HEK293 (cell line): ENCODE measurements around the gene SOWAHA.

ENCODE experiments used
- CTCF ChIA-PET: fragments of 350-600 bp; formaldehyde crosslinking; extraction: SDS; loops from one replicate; lab custom pipeline; 2021; ENCODE audit warnings: antibody characterized with exemption; lab: Yijun Ruan, JAX
- POLR2A ChIA-PET: fragments of 300-600 bp; formaldehyde crosslinking; extraction: SDS; loops from one replicate; lab custom pipeline; 2020; ENCODE audit warnings: antibody characterized with exemption, inconsistent platforms; lab: Yijun Ruan, JAX
- H3K27ac ChIP-seq: fragments of 200-500 bp; sonication (Bioruptor generic); 2 replicates; pipeline ENCODE4 v1.5.1; 2014; ENCODE audit warnings: low read depth, low read length, control low read depth, inconsistent platforms; ENCODE audit errors: extremely low read depth
- H3K36me3 ChIP-seq, 2 experiments: fragments of 200-500 bp in 1 of 2; sonication (Bioruptor generic) in 1 of 2; 1 replicate in 1 of 2; 2 replicates in 1 of 2; pipeline ENCODE4 v1.5.1; 2014 to 2017; ENCODE audit warnings: inconsistent platforms in 2 of 2, low read length in 2 of 2; ENCODE audit not compliant: control insufficient read depth in 2 of 2, insufficient read depth in 1 of 2
- H3K4me1 ChIP-seq: fragments of 200-500 bp; sonication (Bioruptor generic); 2 replicates; pipeline ENCODE4 v1.5.1; 2014; ENCODE audit warnings: mild to moderate bottlenecking, low read length, inconsistent platforms; ENCODE audit not compliant: control insufficient read depth, insufficient read depth
- H3K4me3 ChIP-seq: 2 replicates; pipeline ENCODE4 v1.5.1; 2011; ENCODE audit warnings: low read depth, mild to moderate bottlenecking, control low read depth, low read length, moderate library complexity
- H3K9me3 ChIP-seq: fragments of 200-500 bp; sonication (Bioruptor generic); 2 replicates; pipeline ENCODE4 v1.5.1; 2014; ENCODE audit warnings: low read depth, low read length, inconsistent platforms; ENCODE audit not compliant: control insufficient read depth, insufficient read depth
- IKZF3 ChIP-seq: fragments of 450-650 bp; IDR thresholded peaks from 2 replicates; pipeline ENCODE4 v1.5.0; 2018; ENCODE audit warnings: missing biosample characterization, mild to moderate bottlenecking, missing genetic modification characterization, moderate library complexity
- KLF1 ChIP-seq: fragments of 450-650 bp; formaldehyde crosslinking; IDR thresholded peaks from 2 replicates; pipeline ENCODE4 v1.5.1; 2016; ENCODE audit warnings: missing biosample characterization, missing genetic modification characterization
- MZF1 ChIP-seq: fragments of 450-650 bp; formaldehyde crosslinking; IDR thresholded peaks from 2 replicates; pipeline ENCODE4 v1.5.1; 2017; ENCODE audit warnings: missing biosample characterization, missing genetic modification characterization, borderline replicate concordance
- OSR2 ChIP-seq: fragments of 450-650 bp; formaldehyde crosslinking; IDR thresholded peaks from 2 replicates; pipeline ENCODE4 v1.5.1; 2016; ENCODE audit warnings: missing biosample characterization, missing genetic modification characterization
- OVOL3 ChIP-seq: fragments of 450-650 bp; formaldehyde crosslinking; IDR thresholded peaks from 2 replicates; pipeline ENCODE4 v1.5.1; 2016; ENCODE audit warnings: missing biosample characterization, missing genetic modification characterization
- PRDM2 ChIP-seq: fragments of 450-650 bp; formaldehyde crosslinking; IDR thresholded peaks from 2 replicates; pipeline ENCODE4 v1.5.1; 2016; ENCODE audit warnings: missing biosample characterization, missing genetic modification characterization, borderline replicate concordance
- REPIN1 ChIP-seq: fragments of 450-650 bp; formaldehyde crosslinking; IDR thresholded peaks from 2 replicates; pipeline ENCODE4 v1.5.1; 2017; ENCODE audit warnings: missing biosample characterization, missing genetic modification characterization, low read depth
- SP3 ChIP-seq: fragments of 450-650 bp; formaldehyde crosslinking; IDR thresholded peaks from 2 replicates; pipeline ENCODE4 v1.5.1; 2016; ENCODE audit warnings: missing biosample characterization, missing genetic modification characterization
- YY1 ChIP-seq: fragments of 450-650 bp; formaldehyde crosslinking; IDR thresholded peaks from 2 replicates; pipeline ENCODE4 v1.5.1; 2018; ENCODE audit warnings: missing biosample characterization, missing genetic modification characterization
- YY2 ChIP-seq: fragments of 450-650 bp; formaldehyde crosslinking; IDR thresholded peaks from 2 replicates; pipeline ENCODE4 v1.5.1; 2016; ENCODE audit warnings: missing biosample characterization, missing genetic modification characterization
- ZBTB26 ChIP-seq: fragments of 450-650 bp; formaldehyde crosslinking; optimal IDR thresholded peaks from 2 replicates; pipeline ENCODE3; 2016; ENCODE audit warnings: missing biosample characterization, mild to moderate bottlenecking, missing genetic modification characterization
- ZBTB49 ChIP-seq: fragments of 450-650 bp; formaldehyde crosslinking; IDR thresholded peaks from 2 replicates; pipeline ENCODE4 v1.5.1; 2016; ENCODE audit warnings: missing biosample characterization, missing genetic modification characterization, low read depth
- ZNF138 ChIP-seq: fragments of 450-650 bp; formaldehyde crosslinking; IDR thresholded peaks from 2 replicates; pipeline ENCODE4 v1.5.1; 2016; ENCODE audit warnings: missing biosample characterization, missing genetic modification characterization, borderline replicate concordance
- ZNF16 ChIP-seq: fragments of 450-650 bp; formaldehyde crosslinking; IDR thresholded peaks from 2 replicates; pipeline ENCODE4 v1.5.1; 2016; ENCODE audit warnings: low read depth, missing biosample characterization, missing genetic modification characterization
- ZNF2 ChIP-seq: fragments of 450-650 bp; formaldehyde crosslinking; IDR thresholded peaks from 2 replicates; pipeline ENCODE4 v1.5.1; 2016; ENCODE audit warnings: missing biosample characterization, missing genetic modification characterization
- ZNF449 ChIP-seq: fragments of 450-650 bp; formaldehyde crosslinking; IDR thresholded peaks from 2 replicates; pipeline ENCODE4 v1.5.1; 2017; ENCODE audit warnings: missing biosample characterization, mild to moderate bottlenecking, missing genetic modification characterization, moderate library complexity
- ZNF639 ChIP-seq: fragments of 450-650 bp; formaldehyde crosslinking; IDR thresholded peaks from 2 replicates; pipeline ENCODE4 v1.5.1; 2016; ENCODE audit warnings: missing biosample characterization, missing genetic modification characterization
- ZNF654 ChIP-seq: fragments of 450-650 bp; formaldehyde crosslinking; IDR thresholded peaks from 2 replicates; pipeline ENCODE4 v1.5.1; 2016; ENCODE audit warnings: low read depth, missing biosample characterization, missing genetic modification characterization

Gene SOWAHA

GRCh38 chr5:132853323-132853722, 40.2 kb downstream of the SOWAHA start:
- Histone ChIP-seq H3K9me3 (no peaks in the 10 kb centered on the region), H3K27ac (no peak overlapping the region), H3K36me3 (no peaks in the 10 kb centered on the region), H3K4me3 (no peak overlapping the region), H3K4me1 (no peaks in the 10 kb centered on the region)
- no peak for TF ChIP-seq ZNF138 (tag by site-specific recombination)
- TF ChIP-seq REPIN1: no peak
- TF ChIP-seq ZNF16: no peak
- no peak for TF ChIP-seq KLF1
- TF ChIP-seq PRDM2 (tag by site-specific recombination): no peak
- TF ChIP-seq ZBTB49 (tag by site-specific recombination): no peak
- TF ChIP-seq MZF1: no peak
- TF ChIP-seq ZBTB26 (tag by site-specific recombination): no peak
- TF ChIP-seq OSR2 (tag by site-specific recombination): no peak
- no peak for TF ChIP-seq YY1 (tag by site-specific recombination)
- TF ChIP-seq ZNF2: no peak
- no peak for TF ChIP-seq ZNF449 (tag by site-specific recombination)
- TF ChIP-seq IKZF3 (tag by site-specific recombination): no peak
- no peak for TF ChIP-seq SP3 (tag by site-specific recombination)
- no peak for TF ChIP-seq ZNF654
- no peak for TF ChIP-seq OVOL3 (tag by site-specific recombination)
- TF ChIP-seq ZNF639 (tag by site-specific recombination): no peak
- no peak for TF ChIP-seq YY2 (tag by site-specific recombination)
- CTCF ChIA-PET: interaction anchor here (0.6 kb wide), 1 partner anchor 18 kb away, joined by 3 read pairs; no protein-coding TSS in a partner anchor
- POLR2A ChIA-PET: no interaction called here
